Measurements from ENCODE around the gene DUOXA1. TPM values are rescaled to one million over a fixed set of nuclear protein-coding genes. Genes with fewer than 3 reads are reported as not detected.

Gene DUOXA1
- total and polyA plus RNA-seq, 9 of the 15 experiments (the other 6 are each of a cell fraction or from before 2014, with no cell fraction given) = 0.17 to 0.74 (median 0.24) TPM; not detected in 6

DNA sequence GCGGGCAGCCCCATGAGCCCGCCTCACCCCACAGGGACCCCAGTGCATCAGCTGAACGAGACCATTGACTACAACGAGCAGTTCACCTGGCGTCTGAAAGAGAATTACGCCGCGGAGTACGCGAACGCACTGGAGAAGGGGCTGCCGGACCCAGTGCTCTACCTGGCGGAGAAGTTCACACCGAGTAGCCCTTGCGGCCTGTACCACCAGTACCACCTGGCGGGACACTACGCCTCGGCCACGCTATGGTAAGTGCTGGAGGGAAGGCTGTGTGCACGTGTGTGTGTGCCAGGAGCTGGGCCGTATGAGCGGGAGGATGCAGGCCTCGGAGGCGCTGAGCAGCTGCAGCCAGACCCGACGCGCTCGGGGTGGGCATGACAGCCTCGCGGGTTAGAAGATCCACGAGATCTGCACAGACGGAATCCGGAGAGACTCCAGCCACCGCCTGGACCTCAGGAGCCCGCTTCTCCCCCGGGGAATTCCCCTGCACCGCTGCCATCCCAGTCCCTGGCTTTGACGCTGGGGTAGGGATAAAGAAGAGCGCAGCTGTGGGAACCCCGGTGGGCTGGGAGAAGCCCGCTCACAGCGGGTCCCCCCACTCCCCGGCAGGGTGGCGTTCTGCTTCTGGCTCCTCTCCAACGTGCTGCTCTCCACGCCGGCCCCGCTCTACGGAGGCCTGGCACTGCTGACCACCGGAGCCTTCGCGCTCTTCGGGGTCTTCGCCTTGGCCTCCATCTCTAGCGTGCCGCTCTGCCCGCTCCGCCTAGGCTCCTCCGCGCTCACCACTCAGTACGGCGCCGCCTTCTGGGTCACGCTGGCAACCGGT, 13.0 kb downstream of the DUOXA1 start (continued):
- TF ChIP-seq, protein P1, sequence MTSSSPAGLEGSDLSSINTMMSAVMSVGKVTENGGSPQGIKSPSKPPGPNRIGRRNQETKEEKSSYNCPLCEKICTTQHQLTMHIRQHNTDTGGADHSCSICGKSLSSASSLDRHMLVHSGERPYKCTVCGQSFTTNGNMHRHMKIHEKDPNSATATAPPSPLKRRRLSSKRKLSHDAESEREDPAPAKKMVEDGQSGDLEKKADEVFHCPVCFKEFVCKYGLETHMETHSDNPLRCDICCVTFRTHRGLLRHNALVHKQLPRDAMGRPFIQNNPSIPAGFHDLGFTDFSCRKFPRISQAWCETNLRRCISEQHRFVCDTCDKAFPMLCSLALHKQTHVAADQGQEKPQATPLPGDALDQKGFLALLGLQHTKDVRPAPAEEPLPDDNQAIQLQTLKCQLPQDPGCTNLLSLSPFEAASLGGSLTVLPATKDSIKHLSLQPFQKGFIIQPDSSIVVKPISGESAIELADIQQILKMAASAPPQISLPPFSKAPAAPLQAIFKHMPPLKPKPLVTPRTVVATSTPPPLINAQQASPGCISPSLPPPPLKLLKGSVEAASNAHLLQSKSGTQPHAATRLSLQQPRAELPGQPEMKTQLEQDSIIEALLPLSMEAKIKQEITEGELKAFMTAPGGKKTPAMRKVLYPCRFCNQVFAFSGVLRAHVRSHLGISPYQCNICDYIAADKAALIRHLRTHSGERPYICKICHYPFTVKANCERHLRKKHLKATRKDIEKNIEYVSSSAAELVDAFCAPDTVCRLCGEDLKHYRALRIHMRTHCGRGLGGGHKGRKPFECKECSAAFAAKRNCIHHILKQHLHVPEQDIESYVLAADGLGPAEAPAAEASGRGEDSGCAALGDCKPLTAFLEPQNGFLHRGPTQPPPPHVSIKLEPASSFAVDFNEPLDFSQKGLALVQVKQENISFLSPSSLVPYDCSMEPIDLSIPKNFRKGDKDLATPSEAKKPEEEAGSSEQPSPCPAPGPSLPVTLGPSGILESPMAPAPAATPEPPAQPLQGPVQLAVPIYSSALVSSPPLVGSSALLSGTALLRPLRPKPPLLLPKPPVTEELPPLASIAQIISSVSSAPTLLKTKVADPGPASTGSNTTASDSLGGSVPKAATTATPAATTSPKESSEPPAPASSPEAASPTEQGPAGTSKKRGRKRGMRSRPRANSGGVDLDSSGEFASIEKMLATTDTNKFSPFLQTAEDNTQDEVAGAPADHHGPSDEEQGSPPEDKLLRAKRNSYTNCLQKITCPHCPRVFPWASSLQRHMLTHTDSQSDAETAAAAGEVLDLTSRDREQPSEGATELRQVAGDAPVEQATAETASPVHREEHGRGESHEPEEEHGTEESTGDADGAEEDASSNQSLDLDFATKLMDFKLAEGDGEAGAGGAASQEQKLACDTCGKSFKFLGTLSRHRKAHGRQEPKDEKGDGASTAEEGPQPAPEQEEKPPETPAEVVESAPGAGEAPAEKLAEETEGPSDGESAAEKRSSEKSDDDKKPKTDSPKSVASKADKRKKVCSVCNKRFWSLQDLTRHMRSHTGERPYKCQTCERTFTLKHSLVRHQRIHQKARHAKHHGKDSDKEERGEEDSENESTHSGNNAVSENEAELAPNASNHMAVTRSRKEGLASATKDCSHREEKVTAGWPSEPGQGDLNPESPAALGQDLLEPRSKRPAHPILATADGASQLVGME (CRISPR knock-in tag; IDR thresholded peaks at IDR 0.05) = no peak

DNA sequence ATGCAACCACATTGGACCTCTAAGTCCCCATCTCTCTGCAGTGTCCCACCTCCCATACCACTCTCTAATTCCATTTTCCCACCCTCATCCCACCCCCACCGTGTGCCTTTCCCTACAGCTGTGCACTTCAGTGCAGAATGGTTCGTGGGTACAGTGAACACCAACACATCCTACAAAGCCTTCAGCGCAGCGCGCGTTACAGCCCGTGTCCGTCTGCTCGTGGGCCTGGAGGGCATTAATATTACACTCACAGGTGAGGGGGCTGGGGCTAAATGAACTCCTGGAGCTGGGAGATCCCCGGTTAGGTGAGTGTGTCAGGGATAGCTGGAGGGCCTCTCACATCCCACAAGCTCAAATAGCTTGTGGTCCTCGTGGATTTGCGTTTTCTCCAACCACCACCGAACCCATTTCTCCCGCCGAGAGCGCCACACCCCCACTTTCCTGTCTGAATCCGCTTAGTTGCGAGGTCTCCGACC, 13.6 kb downstream of the DUOXA1 start:
- Histone ChIP-seq H4K20me1 (replicated peaks; ENCODE audit: control insufficient read depth, insufficient read depth, low read length) (no peaks in the 10 kb centered on the region), H3K4me2 (ENCODE audit: insufficient read depth, low read length) (no peak overlapping the region), H3K27ac (ENCODE audit: extremely low read depth, low read depth, low read length) (no peak overlapping the region), H3K9me3 (replicated peaks; ENCODE audit: control insufficient read depth, insufficient read depth, low read depth, low read length) (no peaks in the 10 kb centered on the region), H3K9me1 (ENCODE audit: control insufficient read depth, insufficient read depth, low read length) (no peaks in the 10 kb centered on the region), H3K36me3 (ENCODE audit: control insufficient read depth, insufficient read depth, low read length) (no peaks in the 10 kb centered on the region), H3K79me2 (ENCODE audit: control insufficient read depth, insufficient read depth, low read length) (no peaks in the 10 kb centered on the region), H3K27me3 (ENCODE audit: control insufficient read depth in 2 of 2, insufficient read depth in 2 of 2, low read length in 2 of 2) (peaks cover 2 to 32% of the 10 kb centered on the region in 2 experiments; a peak in 4 of 5 replicates), H3K4me3 (no peak overlapping the region), H2AFZ (ENCODE audit: low read depth, low read length) (no peak overlapping the region), H3K9ac (ENCODE audit: insufficient read depth in 1 of 2, low read depth in 2 of 2, low read length in 2 of 2) (no peak overlapping the region), H3K4me1 (replicated peaks in 1 of 2; ENCODE audit: control insufficient read depth in 2 of 2, insufficient read depth in 2 of 2, low read length in 2 of 2) (peaks cover 0 to 32% of the 10 kb centered on the region in 2 experiments; a peak in 3 of 5 replicates)
- ChIA-PET POLR2A (no interaction called here), CTCF (ENCODE audit: low intra/inter-chr PET ratio) (no interaction called here)
- in situ Hi-C loops (cut with MboI) (loop anchor here (25.0 kb wide), 1 partner anchor 154 kb away; the partner anchor contains the start of gene TERB2), intact Hi-C loops (cut with micrococcal nuclease) (no loop called here)
- TF ChIP-seq, protein P2, sequence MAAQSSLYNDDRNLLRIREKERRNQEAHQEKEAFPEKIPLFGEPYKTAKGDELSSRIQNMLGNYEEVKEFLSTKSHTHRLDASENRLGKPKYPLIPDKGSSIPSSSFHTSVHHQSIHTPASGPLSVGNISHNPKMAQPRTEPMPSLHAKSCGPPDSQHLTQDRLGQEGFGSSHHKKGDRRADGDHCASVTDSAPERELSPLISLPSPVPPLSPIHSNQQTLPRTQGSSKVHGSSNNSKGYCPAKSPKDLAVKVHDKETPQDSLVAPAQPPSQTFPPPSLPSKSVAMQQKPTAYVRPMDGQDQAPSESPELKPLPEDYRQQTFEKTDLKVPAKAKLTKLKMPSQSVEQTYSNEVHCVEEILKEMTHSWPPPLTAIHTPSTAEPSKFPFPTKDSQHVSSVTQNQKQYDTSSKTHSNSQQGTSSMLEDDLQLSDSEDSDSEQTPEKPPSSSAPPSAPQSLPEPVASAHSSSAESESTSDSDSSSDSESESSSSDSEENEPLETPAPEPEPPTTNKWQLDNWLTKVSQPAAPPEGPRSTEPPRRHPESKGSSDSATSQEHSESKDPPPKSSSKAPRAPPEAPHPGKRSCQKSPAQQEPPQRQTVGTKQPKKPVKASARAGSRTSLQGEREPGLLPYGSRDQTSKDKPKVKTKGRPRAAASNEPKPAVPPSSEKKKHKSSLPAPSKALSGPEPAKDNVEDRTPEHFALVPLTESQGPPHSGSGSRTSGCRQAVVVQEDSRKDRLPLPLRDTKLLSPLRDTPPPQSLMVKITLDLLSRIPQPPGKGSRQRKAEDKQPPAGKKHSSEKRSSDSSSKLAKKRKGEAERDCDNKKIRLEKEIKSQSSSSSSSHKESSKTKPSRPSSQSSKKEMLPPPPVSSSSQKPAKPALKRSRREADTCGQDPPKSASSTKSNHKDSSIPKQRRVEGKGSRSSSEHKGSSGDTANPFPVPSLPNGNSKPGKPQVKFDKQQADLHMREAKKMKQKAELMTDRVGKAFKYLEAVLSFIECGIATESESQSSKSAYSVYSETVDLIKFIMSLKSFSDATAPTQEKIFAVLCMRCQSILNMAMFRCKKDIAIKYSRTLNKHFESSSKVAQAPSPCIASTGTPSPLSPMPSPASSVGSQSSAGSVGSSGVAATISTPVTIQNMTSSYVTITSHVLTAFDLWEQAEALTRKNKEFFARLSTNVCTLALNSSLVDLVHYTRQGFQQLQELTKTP (IDR thresholded peaks at IDR 0.05; ENCODE audit: low read depth in 1 of 2, partially characterized antibody in 2 of 2) = no peak
- TF ChIP-seq ZNF57 (CRISPR knock-in tag; IDR thresholded peaks at IDR 0.05) = no peak
- no peak for TF ChIP-seq ZBTB8A (IDR thresholded peaks at IDR 0.05; ENCODE audit: partially characterized antibody)
- no TSS peak for BruUV-seq (replicated peaks)
- 61% methylated on average over 14 of the region's 19 CpGs for WGBS (ENCODE audit: insufficient coverage, low coverage, missing lambda C conversion rate)
- no peak for ATAC-seq
- DNase-seq (ENCODE audit: extremely low read depth in 1 of 4, low spot score in 3 of 4) = no peak
- FAIRE-seq = no peak
